B cell (primary cell): Measurements from ENCODE around the gene ATP9B.

Experiments
- CTCF ChIP-seq: fragments of 200-600 bp; IDR thresholded peaks from one replicate; pipeline ENCODE4 v1.8.0; 2022; ENCODE audit warnings: antibody characterized with exemption, mild to moderate bottlenecking
- EZH2 ChIP-seq: IDR thresholded peaks from 2 replicates; pipeline ENCODE4 v1.6.1; 2012; ENCODE audit warnings: borderline replicate concordance, low read depth, mild to moderate bottlenecking, moderate library complexity, low read length; ENCODE audit not compliant: insufficient read depth, poor library complexity, severe bottlenecking

- no peak for TF ChIP-seq CTCF
- TF ChIP-seq EZH2 = no peak
These were observed 160.2 kb downstream of the ATP9B start for GRCh38 chr18:79229431-79229830.
